AG10803 (cell line): ENCODE measurements around the gene MARCHF10.
A peak's percentile ranks its signal among the peaks of the same experiment; 100 is the strongest.

Experiments
- DNase-seq: peaks from one replicate; pipeline ENCODE4 v3.0.0; 2010; ENCODE audit warnings: low read depth
- H3K4me3 ChIP-seq: 2 replicates; pipeline ENCODE4 v1.5.1; 2011; ENCODE audit warnings: mild to moderate bottlenecking, low read length, control low read depth
- TF ChIP-seq, protein P1 (sequence below): conservative IDR thresholded peaks from 2 replicates; pipeline ENCODE4 v1.5.1; 2011; ENCODE audit warnings: mild to moderate bottlenecking, low read length, control low read depth, inconsistent platforms

Gene MARCHF10

DNA sequence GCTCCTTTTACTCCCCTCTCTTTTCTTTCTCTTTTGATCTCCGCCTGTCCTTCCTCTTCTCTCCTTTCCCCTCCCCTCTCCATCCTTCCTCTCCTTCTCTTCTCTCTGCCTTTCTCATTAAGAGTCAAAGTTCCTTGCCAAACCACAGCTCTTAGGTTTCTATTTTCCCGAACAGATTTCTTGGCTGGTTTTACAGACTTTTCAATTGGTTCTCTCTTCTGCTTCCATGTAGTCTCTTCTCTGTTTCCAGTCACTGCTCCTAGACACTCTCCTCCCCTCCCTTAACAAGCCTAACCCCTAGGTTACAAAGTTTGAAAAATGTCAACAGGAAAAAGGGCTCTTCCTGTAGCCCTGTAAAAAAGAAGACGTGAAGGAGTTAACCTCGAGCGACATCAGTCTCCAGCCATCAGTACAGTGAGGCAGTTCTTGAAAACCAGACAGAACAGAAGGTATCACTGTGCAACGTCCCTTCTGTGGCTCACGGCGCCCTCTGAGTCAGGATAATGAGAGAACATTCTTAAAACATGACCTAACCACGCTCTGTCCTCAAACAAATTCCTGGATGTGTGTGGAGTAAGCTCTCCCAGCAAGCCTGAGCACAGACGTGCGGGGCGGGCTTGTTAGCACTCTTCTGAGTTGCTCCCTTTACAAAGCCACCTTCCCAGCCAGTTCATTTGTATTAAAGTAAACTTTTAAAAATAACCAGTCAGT is 11.6 kb upstream of the MARCHF10 start:
- DNase-seq: peak; percentile 97
- TF ChIP-seq, protein P1, sequence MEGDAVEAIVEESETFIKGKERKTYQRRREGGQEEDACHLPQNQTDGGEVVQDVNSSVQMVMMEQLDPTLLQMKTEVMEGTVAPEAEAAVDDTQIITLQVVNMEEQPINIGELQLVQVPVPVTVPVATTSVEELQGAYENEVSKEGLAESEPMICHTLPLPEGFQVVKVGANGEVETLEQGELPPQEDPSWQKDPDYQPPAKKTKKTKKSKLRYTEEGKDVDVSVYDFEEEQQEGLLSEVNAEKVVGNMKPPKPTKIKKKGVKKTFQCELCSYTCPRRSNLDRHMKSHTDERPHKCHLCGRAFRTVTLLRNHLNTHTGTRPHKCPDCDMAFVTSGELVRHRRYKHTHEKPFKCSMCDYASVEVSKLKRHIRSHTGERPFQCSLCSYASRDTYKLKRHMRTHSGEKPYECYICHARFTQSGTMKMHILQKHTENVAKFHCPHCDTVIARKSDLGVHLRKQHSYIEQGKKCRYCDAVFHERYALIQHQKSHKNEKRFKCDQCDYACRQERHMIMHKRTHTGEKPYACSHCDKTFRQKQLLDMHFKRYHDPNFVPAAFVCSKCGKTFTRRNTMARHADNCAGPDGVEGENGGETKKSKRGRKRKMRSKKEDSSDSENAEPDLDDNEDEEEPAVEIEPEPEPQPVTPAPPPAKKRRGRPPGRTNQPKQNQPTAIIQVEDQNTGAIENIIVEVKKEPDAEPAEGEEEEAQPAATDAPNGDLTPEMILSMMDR: 0 out of 2 replicates have a peak, but pooled peaks have one; percentile 9
- H3K4me3 ChIP-seq: peak overlapping the region; percentile 47

DNA sequence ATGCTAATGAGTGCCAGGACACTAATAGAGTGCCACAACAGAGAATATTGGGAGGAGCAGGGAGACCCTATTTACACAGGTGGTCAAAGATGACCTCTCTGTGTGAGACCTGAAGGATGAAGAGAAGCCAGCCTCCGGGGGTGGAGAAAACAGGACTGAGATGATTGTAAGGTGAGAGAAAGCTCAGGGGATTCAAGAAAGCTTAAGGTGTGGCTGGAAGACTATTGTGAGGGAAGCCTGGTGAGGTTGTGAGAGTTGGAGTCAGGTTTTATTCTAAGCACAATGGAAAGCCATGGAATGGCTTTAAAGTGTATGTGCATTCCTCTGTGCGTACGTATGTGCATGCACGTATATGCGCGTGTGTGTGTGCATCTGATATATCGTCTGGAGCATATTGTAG is 10.4 kb upstream of the MARCHF10 start:
- TF ChIP-seq, protein P1: no peak
- no peak for DNase-seq
- no peak overlapping the region for H3K4me3 ChIP-seq

DNA sequence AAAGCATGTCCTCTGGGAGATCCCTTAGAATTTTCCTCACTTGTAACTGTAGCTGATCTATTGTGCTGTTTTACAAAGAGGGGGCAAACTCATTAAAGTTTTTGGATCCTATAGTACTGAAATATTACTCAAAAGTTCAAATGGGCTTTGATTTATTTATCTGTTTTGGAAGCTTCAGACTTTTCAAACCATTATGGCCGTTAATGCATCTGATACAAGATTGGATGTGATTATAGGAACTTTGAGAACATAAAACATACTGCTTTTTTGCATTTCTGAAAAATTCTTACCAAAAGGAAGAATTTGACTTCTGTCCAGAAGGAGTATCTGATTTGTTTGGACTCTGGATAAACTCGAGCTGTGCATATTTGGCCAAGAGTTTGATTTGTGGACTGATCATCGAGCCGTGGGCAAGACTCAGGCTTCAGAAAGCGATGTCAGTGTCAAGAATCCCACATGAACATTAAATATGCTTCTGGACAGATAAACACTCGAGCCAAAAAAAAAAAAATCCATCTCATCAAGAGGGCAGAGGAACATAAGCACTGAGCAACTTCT is 8.2 kb upstream of the MARCHF10 start:
- TF ChIP-seq, protein P1: no peak
- no peak overlapping the region for H3K4me3 ChIP-seq
- peak; percentile 71 for DNase-seq

DNA sequence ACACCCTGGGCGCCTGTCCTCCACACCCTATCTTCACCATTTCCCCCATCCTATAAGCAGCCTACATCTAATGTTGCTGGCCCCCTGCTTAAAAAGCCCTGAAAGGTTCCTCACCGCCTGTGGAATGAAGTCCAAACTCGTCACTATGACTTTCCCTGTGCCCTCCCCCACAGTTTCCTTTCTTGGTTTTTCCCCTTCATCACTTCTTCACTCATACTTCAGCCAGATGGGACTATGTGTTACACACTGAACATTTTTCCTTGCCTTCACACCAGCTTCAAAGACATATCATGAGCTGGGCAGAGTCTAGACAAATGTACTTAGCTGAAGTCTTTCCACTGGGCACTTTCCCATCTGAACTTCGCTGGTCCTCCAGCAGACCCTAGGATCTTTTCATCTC is 1.5 kb upstream of the MARCHF10 start:
- TF ChIP-seq, protein P1: no peak
- DNase-seq: peak; percentile 65
- no peak overlapping the region for H3K4me3 ChIP-seq

DNA sequence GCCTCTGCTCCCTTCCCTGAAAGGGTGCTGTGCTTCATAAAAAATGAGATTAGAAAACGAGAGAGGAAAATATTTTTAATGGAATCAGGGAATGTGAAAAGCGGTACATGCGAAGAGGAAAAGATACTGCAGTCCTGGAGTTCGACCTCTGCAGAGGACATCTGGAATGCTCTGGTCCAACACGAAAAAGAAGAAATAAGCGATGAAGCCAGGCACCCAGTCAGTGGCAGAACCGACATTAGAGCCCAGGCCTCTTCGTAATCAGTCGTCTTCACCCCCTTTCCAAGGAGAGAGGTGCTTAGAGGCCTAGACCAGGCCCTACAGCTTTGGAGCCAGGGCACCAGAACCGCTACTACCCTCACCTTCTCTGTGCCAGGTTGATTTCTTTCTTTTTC is 459 bp upstream of the MARCHF10 start:
- TF ChIP-seq, protein P1: no peak
- no peak overlapping the region for H3K4me3 ChIP-seq
- no peak for DNase-seq

DNA sequence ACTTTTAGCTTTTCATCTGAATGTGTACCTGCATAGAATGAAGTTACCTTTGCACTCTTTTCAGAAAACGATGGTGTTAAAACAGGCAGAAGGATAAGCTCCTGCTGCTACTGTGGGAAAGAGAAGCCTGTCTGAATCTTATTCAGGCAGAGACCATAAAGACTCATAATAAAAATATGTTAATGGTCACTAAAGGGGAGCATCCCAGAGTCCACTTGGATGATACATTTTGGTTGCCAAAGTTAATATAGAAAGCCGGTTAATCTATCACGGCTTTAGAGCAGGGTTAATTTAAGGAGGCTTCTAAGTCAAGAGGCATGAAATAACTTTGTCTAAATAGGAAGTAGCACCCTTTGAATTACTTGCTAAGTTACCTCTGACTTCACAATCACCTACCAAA is 2.9 kb downstream of the MARCHF10 start:
- TF ChIP-seq, protein P1: no peak
- no peak overlapping the region for H3K4me3 ChIP-seq
- DNase-seq: peak; percentile 43

DNA sequence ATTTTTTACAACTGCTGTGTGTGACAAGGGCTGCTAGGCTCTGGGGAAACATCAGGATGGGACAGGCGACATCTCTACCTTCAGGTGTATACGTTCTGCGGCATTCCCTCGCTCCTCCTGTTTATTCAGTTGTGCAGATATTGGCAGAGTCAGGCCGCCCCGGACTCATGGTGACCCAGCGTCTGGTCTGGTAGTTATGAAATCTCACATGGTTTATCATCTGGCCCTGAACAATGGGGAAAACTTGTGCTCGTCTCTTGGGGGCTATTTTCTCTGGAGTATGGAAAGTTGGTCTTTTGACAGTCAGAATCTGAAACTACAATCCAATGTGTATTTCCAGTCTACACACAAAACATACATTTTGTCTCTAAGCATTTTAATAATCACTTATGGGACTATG is 3.3 kb downstream of the MARCHF10 start:
- TF ChIP-seq, protein P1: no peak
- no peak overlapping the region for H3K4me3 ChIP-seq
- DNase-seq: peak; percentile 65
